ENCODE results near the gene NDUFB4. TPM values are rescaled to one million over a fixed set of nuclear protein-coding genes. Genes with fewer than 3 reads are reported as not detected.
A peak's percentile ranks its signal among the peaks of the same experiment; 100 is the strongest.

The NDUFB4 gene
- 570 TPM for total RNA-seq
- long read RNA-seq, transcript NDUFB4-201 (3 exons, 671 nt), result major isoform, 252 of 257 reads
- long read RNA-seq, partial matches to known transcripts, result 0 of 257 reads
- long read RNA-seq, other reads (novel, unspliced or antisense), result 4 of 257 reads

DNA sequence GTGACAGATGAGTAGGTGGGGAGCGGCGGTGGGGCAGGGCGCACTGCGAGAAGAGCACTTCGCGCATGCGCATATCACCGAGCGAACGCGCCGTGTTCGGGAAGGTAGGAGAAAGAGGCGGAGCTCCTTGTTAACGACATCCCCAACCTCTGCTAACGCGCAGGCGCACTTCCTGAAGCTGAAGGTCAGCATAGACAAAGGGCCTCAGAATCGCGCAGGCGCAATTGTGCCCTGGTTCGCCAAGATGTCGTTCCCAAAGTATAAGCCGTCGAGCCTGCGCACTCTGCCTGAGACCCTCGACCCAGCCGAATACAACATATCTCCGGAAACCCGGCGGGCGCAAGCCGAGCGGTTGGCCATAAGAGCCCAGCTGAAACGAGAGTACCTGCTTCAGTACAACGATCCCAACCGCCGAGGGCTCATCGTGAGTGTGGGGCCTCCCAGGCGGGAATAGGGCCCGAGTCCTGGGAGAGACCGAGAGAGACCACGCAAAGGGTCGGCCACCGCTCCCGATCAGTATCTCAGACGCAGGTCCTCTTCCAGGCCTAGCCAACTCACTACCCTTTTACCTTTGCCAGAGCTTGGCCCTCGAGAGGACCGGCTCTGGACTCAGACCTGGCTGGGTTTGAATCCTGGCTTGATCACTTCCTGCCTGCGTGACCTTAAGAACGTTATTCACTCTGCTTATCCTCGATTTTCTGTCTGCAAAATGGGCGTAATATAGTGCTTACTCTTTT lies at the start of gene NDUFB4:
TSS of gene NDUFB4 (plus strand) at position 221 of the 737 bp plus-strand sequence. CDS start at position 245, 24 bp downstream.
- intact Hi-C loops (cut with DNase I), result no loop called here
- peak; percentile 100 for ATAC-seq (ENCODE audit: poor library complexity)
- DNase-seq, result peak; percentile 99

DNA sequence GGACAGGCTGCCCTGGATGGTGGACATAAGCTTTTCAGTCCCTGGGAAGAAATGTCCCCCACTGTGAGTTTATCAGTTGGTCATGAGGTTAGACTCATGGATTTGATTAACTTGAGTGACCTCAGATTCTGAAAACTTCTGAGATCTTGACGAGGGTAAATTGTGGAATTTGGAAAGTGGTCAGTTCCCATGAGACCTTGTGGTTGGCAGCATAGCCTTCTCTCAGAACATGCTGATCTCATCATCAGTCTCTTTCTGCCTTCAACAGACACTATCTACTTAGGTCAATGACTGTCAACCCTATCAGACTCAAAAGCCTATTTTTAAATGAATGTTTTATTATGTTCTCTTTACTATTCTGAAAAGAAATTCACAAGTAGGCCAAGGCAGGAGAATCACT lies 45.6 kb upstream of the NDUFB4 start:
- intact Hi-C loops (cut with DNase I), result loop anchor here (10.0 kb wide), 1 partner anchor 96 kb away; the partner anchor contains the start of gene FSTL1
- peak; percentile 21 for ATAC-seq (ENCODE audit: poor library complexity)
- no peak for DNase-seq

DNA sequence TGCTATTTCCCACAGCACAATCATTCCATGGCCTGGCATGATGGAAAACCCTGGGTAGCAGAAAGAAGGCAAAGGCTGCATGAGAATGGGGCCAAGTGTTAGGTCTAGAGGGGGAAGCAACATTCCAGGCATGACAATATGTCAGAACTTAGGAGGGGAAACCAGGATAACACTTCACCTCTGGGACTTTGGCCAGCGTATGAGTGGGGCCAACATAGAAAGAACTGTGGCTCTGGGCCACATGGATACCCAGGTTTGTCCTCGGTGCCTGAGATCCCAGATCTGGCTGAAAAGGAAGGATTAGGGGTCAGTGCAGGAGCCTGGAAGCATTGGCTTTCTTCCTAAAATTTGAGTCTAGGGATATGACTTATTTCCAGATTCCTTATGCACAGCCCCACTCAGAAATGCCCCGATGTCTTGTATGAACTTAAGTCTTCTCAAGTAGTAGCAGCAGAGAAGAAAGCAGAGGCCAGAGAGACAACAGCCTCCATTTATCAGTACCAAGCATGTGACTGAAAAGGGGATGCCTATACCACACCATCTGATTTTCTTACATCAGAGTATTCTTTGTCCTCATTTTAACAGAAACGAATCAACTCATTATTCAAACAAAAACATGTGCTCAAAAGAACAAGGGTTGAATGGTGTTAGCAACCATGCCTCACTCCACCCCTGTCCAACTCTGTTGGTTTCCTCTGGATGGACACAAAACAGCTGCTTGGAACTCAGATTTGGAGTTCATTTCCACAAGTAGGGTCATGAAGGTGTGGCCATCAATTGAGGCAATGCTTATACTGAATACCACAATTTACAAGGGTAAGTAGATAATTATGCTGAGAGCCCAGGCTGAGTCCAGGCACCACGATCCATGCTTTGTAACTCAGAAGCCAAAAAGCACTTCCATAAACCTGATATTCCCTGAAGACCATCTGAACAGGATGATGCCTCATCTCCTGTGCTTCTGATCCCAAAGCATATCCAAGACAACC lies 43.7 kb upstream of the NDUFB4 start:
- intact Hi-C loops (cut with DNase I), result loop anchor here (10.0 kb wide), 1 partner anchor 98 kb away; the partner anchor contains the start of gene FSTL1
- DNase-seq (peak; percentile 63), ATAC-seq (ENCODE audit: poor library complexity) (peak; percentile 35)

DNA sequence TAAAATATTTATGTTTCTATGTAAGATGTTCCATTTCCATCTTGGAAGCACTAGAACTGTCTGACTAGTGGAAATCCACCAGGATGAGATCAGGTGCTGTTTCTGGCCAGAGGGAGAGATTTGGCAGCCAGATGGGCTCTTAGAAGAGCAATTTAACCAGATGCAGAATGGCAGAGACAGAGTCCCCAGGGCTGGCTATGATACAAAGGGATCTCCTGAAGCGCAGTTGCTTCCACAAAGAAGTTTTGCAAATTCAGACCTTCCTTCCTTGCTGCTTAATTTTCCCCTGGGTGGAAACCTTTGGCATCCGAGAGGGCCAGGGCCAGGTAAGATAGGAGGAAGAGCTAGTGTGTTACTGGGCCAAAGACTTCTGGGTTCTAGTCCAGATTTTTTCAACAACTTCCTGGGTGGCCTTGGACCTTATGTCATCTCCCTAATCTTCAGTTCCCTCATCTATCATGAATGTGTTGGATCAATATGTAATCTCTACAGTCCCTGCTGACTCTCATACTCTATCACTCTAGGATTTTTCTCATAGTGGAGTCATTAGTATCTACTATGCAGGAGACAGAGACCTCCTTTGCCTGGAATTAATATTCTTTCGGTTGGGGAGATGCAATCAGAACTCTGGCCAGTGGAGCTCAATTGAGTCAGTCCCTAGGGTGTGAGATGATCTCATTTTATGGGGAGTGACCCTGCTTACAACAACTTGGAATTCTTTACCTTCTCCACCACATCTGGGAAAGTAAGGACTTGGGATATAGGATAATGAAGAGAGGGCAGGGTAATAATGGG lies 41.1 kb upstream of the NDUFB4 start:
- ATAC-seq (ENCODE audit: poor library complexity) (peak; percentile 28), DNase-seq (peak; percentile 47)
- intact Hi-C loops (cut with DNase I), result loop anchor here (5.0 to 10.0 kb wide), 2 partner anchors 100 to 208 kb away; partner anchors contain the start of genes FSTL1 and LRRC58

DNA sequence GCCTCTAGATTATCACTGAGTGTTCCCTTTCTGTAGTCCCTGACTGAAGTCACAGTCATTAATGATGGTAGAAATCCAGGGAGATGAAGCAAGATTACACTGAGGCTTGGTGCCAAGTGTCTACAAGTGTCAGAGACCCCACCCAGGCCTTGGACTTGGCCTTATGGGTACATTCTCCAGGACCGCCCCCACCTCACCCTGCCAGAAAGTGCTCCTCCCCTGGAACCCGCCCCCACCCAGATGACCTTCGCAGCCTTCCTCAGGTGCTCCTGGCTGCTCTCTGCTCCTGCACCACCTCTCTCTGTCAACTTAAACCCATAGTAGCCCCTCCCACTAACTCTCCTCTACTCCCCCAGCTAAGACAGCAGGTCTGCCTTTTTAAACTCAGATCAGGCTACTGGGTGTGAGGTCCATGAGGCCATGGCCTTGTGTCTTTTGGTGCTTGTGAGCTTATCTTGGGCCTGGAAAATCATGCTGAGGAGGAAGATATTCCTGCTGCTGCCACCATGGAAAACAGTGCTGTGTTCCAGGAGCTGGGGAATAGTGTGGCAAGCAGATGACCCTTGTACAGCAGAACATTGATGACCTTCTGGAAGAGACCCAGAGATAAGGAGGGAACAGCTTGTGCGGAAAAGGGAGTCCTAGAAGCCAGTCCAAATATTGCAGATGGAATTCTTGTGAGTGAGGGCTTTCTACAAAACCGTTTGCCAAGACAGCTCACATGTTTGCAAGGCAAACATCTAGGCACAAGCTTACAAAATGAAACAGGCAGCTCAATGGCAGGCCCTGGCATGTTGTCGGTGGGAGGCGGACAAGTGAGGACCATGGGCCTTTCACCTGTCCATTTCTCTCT lies 40.3 kb upstream of the NDUFB4 start:
- ATAC-seq (ENCODE audit: poor library complexity) (peak; percentile 73), DNase-seq (peak; percentile 62)
- intact Hi-C loops (cut with DNase I), result loop anchor here (2.0 to 10.0 kb wide), 3 partner anchors 101 to 209 kb away; partner anchors contain the start of genes FSTL1 and LRRC58

DNA sequence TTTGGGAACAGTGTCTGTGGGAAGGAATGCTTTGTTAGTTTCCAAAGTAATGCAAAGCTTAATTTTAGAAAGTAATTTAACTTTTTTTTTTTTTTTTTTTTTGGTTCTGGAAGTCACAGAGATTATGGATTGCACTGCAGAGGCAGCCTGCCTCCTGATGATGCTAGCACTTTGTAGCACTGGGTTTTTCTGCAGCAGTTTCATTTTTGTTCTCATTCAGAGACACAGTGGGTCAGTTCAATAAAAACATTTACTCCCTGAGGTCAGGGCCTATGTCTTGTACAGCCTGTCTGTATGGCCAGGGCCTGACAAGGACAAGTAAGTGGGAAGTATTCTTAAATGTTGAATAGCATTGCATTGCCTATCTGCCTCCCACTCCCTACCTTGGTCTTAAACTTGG lies 39.0 kb upstream of the NDUFB4 start:
- ATAC-seq (ENCODE audit: poor library complexity) (no peak), DNase-seq (no peak)
- intact Hi-C loops (cut with DNase I), result loop anchor here (2.0 to 10.0 kb wide), 3 partner anchors 102 to 210 kb away; partner anchors contain the start of genes FSTL1 and LRRC58

DNA sequence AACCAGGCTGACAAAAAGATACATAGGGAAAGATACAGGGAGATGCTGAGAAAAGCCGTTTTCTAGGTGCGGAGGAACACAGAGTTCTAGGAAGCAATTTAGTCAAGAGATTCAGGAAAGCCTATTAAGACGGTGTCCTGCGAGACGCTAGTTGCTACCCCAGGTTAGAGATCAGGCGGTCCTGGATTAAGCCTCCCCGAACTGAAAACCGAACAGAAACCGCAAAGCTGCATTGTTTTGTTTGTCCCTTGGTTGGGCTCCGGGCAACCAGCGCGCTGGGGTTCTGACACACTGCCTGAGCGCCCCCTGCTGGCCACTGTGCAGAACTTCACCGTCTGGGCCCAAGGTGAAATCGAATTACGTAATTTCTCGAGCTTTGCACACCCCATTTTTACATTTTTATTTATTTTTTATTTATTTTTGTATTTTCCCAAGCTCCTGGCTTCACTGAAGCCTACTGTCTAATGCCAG lies 37.3 kb upstream of the NDUFB4 start:
- peak; percentile 68 for ATAC-seq (ENCODE audit: poor library complexity)
- DNase-seq, result peak; percentile 94
- intact Hi-C loops (cut with DNase I), result loop anchor here (5.0 to 10.0 kb wide), 2 partner anchors 104 to 212 kb away; partner anchors contain the start of genes FSTL1 and LRRC58

DNA sequence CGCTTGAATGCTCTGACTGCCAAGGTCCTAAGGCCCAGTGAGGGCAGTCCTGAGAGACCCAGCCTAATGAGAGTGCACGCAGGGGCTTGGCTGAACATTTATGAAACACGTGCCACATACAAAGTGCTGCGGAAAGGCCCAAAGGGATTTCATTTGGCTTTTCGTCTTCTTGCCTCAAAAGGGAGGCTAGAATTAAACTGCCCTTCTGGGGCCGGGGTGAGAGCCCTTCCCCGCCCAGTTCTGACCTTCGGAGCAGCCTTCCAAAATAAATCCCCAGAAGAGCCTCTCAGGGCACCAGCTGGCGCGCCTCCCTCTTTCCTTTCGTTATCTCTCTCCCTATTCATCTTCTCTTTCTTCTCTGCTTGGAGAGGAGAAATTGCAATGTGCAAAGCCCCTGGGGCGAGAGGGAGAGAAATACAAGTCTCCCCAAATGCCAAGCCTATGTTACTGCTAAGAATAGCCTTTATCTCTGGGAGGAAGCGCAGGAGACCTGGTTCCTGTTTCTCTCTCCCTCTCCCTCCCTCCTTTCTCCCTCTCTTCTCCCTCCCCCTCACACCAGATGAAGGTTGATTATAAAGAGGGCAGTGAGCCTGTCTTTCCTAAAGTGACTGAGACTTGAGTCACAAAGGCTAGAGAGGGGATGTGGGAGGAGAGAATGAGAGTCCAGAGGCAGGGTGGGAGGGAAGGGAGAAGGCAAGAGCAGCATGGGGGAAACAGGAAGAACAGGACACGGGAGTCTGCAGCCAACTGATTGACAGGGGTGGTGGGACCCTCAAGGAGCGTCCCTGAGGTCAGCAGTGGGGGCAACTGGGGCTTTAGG lies 36.7 kb upstream of the NDUFB4 start:
- DNase-seq (peak; percentile 75), ATAC-seq (ENCODE audit: poor library complexity) (peak; percentile 30)
- intact Hi-C loops (cut with DNase I), result loop anchor here (5.0 to 10.0 kb wide), 3 partner anchors 105 to 317 kb away; partner anchors contain the start of genes FSTL1 and LRRC58

DNA sequence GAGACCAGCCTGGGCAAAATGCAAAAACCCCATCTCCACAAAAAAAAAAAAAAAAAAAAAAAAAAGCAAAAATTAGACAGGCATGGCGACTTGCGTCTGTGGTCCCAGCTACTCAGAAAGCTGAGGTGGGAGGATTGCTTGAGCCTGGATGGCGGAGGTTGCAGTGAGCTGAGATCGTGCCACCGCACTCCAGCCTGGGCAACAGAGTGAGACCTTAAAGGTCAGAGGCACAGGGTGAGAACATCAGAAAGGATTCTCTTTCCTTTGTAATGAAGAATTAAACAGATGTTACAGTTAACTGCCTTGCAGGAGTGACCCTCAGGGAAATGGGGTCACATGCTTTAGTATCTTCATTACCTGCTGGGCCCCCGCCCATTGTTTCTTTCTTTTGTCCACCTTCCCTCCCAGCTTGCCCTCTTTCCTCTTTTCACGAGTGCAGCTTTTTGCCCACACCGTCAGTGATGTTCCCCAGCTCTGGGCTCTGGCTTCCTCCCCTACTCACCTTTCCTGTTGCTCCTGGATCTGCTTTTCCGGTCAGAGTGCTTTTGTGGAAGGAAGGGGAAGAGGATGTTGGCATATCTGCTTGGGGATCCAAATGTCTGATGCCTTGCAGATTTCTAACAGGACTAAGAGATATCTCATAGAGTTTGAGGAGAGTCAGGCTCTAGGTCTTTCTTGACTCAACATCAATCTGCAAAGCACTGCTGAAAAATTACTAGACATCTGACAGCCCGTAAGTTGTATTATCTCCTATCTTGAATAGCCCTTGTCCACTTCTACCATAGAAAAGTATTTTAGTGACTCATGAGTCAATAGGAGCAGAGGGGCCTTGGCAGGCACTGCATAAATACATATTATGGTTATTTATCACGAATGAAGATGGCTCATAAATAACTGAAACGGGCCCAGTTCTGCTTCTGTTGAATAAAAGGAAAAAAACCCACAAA lies 35.6 kb upstream of the NDUFB4 start:
- DNase-seq, result no peak
- no peak for ATAC-seq (ENCODE audit: poor library complexity)

DNA sequence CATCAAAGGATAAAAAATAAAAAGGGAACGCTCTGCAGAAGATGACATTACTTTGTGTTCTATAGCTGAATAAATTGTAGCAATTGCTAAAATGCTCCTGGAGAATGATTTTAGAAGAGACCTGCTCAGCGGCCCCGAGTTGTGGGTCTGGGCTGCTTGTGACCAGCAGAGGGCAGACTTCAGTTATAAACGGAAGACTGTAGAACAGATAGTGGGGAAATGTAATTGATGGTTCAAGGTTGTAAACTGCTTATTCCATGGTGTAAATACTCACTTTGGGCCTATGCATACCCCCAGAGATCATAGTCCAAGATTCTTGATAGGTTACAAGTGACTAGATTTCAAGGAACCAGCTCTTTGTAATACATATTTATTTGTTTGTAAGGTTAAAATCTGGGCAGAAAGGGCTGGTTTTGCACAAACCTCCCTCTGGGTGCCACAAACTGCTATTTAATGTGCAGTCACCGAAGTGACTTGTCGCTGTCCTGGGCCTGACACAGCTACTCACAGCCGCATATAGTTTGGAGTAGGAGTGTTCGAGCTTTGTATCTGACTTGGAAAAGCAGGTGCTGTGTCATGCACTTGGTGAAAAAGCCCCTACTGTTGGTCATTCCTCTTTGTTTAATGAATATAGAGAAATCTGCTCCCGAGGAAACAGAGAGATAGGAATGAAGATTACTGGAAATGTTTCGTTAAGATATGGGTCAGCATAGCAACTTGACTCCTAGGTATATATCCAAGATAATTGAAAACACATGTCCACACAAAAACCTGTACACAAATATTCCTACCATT lies 34.7 kb upstream of the NDUFB4 start:
- ATAC-seq (ENCODE audit: poor library complexity), result peak; percentile 27
- peak; percentile 79 for DNase-seq
- intact Hi-C loops (cut with DNase I), result loop anchor here (1.0 to 5.0 kb wide), 2 partner anchors 234 to 319 kb away; no protein-coding TSS in a partner anchor

More for the DNA sequence above, 35.6 kb upstream of the NDUFB4 start:
- intact Hi-C loops (cut with DNase I), result loop anchor here (1.0 to 5.0 kb wide), 2 partner anchors 235 to 318 kb away; no protein-coding TSS in a partner anchor

DNA sequence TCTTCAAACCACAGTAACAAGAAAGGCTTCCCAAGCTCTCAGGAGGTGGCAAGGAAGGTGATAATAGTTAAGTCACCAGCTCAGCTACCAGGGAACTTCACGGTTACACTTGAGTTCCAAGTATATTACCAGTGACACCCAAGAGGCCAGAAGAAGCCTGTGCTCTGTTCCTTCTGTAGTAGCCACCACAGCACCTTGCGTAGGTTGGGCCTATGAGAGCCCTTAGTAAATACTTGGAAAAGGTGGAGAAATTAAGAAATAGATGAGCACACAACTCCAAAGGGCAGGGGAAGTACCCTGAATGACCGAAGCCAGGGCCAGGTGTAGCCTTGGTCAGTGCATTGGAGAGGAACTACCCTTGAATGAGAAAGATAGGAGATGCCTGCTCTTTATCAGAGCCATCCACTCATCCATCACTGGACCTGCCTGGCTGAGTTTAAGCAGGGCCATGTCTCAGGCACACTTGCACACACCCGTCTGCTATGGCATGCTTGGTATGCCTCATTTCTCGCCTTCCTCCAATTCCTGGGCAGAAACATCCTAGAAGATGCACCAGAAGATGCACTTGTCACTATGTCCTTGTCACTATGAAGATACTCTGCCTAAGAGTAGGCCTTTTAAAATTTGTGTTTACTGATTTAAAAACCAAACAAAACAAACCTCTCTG lies 32.6 kb upstream of the NDUFB4 start:
- intact Hi-C loops (cut with DNase I), result loop anchor here (5.0 kb wide), 1 partner anchor 321 kb away; no protein-coding TSS in a partner anchor

DNA sequence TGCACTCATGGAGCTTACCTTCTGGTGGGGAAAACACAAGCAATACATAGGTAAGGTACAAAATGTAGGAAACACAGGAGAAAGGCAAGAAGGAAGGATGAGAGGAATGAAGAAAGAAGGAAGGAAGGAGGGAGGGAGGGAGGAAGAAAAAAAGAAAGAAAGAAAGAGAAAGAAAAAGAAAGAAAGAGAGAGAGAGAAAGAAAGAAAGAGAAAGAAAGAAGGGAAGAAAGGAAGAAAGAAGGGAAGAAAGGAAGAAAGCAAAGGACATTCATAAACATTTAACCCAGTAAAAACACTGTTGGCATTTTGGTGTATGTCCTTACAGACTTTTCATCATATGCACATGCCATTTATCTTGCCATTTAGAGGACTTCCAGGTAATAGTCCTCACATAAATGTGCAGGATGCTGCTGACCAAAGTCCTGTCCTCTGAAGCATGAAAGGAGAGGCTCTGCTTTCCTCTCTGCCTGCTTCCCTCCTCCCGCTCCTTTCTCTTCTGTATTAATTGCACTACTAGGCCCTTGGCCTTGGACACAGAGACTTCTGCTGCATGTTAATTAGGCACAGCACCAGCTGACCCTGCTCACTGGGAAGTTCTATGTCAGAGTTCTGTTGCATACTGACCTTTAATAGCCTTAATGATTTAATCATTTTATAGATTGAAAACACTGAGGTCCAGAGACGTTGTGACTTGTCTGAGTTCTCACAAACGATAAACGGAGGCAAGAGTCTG lies 29.7 kb upstream of the NDUFB4 start:
- intact Hi-C loops (cut with DNase I), result no loop called here
- ATAC-seq (ENCODE audit: poor library complexity) (no peak), DNase-seq (no peak)

More for the DNA sequence above, 32.6 kb upstream of the NDUFB4 start:
- no peak for ATAC-seq (ENCODE audit: poor library complexity)
- no peak for DNase-seq

Measured in Right ventricle myocardium superior (tissue), 1 donor.